SHP77 (cell line): ENCODE results near the gene ARMC2.
"Not testable (repeated sequence)": the region's sequence is repeated elsewhere in the genome, so short reads cannot be mapped to it uniquely, and the experiment has no call there.

Experiments
- DNase-seq, 2 experiments: peaks; one replicate each; lab custom pipeline; 2025; lab: John Stamatoyannopoulos, UW

The ARMC2 gene

DNA sequence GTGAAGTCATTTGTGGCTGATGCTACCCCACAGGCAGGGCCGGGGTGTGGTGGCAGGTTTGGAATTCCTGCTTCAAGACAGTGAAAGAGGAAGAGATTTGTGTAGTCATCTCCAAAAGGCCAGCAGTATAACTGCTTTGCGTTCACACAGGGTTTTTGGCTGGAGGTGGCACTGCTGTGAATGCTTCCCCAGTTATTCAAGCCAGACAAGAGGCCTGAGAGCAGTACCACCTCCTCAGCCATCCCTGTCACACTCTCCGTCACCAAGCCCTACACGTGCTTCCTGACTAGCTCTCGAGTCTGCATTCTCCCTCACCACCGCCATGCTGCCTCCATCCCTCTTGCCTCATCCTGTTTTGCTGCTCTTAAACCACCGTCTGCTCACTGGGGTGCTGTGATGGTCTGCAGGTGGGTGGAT is 23.9 kb downstream of the ARMC2 start:
- no peak for DNase-seq

DNA sequence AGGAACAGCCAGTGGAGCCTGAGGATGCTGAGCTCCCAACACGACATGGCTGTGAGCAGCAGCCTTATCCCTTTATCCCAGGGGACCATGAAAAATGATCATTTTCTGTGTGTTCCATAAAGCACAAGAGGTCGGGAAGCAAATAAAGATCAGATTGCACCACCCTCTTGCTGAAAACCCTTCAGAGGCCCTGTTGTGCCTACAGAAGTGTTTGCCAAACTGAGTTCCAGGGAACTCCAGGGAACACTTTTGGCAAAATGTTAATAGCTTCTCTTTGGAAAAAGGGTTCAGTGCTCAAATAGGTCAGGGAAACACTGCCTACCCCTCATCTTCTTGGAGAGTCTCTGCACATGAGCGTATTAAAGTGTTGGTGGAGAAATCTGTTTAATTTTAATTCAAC is 24.4 kb downstream of the ARMC2 start:
- DNase-seq: no peak

DNA sequence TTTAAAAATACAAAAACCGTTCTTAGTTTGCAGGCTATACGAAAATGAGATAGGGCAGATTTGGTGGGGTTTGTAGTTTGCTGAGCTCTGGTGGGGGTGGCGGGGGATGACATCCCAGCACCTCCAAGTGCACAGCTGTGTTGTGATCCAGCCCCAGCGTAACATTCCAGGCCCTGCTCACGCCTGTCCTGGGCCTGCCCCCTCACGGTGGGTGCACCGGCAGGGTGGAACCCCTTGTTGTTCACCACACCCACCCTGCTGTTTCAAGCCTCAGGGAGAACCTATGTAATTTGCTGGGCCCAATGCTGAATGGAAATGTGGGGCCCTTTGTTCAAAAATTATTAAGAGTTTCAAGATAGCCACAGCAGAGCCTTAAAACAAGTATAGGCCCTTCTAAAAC is 25.0 kb downstream of the ARMC2 start:
- DNase-seq: no peak

DNA sequence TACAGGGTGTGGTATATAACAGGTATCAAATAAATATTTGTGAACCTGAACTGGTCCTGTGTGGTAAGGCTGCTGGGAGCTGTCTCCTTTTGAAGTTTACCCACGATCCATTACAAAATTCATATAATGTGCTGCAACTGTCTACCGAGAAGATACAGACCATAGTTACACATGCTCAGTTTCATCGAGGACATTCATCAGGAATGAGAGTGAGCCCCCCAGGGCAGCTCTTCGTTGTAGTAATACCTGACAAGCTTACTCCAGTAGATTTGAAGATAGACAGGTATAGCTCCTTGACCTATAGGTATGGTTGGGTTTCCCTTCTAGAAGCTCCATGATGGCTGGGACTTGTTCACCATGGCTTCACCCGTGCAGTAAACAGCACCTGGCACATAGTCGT is 25.7 kb downstream of the ARMC2 start:
- no peak for DNase-seq

DNA sequence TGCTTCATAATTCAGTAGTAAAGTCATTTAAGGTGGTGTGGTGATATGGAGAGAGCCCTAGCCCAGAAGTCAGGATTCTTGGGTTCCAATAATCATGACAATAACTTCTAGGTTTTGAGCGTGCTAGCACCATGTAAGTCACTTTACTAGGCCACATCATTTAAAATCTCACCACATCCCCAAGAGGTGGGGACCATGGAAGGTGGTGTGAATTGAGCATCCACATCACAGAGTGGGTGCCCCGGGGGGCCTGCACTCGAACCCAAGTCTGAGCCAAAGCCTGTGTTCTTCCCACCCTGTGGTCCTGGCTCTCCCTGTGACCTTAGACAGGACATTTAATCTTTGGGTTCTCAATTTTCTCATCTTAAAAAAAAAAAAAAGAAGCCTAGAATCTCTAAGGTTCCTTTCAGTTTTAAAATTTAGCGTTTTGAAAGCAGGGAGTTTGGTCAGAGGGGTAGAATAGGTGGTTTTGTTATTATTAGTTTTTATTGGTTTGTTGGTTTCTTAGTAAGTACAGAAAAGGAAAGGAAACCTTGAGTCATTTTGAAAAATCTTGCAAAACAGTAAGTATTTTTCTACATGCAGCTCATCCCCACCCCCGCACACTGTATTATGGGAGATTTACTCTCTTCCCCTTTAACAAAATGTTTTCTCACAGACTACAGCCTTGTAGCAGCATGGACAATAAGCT is 26.4 kb downstream of the ARMC2 start:
- DNase-seq: no peak

DNA sequence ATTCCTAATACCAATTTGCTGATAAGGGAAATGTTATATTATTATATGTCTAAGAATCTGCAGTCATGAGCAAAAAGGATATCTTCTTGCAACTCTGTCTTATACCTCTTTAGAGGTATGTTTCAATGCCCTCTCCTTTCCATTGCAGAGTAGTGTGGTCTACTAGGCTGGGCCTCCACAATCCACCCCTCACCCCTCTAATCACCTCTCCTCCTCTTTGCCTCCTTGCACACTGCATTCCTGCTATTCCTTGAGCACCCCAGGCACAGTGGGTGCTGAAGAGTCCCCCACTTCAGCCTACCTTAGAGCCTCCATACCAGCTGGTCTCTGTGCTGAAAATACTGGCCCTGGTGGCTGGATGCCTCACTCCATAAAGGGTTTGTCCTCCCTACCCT is 26.9 kb downstream of the ARMC2 start:
- DNase-seq: no peak

DNA sequence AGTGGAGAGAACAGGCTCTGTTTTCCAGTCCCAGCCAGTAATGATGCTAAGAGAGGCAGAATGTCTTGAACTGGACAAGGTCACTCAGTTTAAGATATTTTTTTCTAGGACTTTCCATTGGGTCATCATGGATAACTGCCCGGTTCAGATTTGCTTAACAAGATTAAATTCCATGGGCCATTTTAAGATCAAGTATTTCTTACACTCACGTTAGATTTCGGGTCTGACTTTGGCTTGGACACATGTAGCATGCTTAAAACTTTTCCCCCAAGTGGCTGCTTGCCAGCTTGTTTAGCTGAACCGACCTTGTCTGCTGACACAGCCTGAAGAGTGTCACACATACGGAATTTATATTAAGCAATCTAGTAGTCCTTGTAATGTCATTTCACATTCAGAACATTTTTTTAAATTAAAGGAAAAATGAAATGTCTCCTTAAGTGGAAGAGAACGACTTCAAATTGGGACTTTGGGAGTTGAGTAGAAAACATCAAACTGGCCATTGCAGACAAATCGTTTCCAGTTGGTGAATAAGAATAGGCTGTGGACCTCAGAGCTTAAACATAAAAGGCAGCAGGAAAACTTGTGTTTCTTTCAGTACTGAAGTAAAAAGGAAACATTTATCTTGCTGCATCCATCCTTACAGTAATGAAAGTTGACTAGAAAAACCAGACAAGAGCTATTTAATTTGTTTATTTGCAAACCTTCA is 29.0 kb downstream of the ARMC2 start:
- no peak for DNase-seq

DNA sequence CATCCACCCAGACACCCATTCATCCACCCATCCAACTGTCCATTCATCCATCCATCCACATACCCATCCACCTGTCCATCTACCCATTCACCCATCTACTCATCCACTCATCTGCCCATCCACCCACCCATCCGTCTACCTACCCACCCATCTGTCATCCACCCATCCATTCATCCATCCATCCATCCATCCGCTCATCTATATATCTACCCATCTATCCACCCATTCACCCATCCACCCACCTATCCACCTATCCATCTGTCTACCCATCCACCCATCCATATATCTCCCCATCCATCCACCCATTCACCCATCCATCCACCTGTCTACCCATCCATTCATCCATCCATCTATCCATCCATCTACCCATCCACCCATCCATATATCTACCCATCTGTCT is 30.7 kb downstream of the ARMC2 start:
- no peak for DNase-seq

DNA sequence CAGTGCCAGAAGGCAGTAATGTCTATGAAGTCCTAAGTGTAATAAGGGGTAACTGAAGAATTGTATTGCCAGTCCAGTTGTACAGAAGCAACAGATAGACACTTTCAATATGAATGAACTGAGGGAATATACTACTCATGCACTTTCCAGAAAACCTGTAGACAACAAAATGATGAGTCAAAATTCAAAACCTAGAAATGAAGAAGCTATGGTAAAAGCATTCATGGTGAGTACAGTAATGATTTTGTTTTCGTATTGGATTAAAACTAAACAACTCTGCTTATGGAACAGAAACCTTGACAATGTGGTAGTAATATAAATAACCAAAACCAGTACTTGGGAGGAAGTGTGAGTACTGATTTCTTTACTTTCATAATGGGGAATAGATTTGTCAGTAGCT is 35.0 kb downstream of the ARMC2 start:
- no peak for DNase-seq

DNA sequence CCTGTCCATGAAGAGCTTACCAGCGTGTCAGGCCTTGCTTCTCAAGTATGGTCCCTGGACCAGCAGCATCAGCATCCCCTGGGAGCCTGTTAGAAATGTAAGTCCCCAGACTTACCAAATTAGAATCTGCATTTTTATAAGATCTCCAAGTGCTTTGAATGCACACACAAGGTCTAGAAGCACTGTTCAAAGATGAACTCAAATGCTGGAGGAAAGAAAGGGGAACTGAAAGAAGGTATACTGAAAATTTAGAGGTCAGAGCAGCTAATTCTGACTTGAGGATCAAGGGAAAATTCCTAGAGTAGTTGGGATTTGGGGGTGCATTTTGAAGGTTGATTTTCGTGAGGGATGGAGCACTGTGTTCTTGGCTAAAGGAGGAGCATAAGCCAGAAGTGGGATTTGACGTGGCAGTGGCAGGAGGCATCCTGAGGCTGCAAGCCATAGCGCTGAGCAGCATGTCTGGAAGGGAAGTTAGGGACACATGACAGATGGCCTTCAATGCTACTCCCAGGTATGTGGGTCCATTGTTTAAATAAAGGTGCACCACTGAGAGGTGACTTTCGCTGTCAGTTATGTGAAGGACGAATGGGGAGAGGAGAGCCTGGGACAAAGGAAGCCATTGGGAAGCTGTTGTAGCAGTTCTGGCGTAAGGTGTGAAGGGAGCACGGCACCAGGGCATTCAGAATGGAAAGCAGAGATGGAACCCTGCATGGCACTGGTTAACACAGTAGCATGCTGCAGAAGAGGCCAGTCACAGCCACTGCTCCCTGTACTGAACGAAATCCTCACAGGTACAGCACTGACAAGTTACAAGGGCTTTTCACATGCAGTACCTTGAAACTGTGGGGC is 36.2 kb downstream of the ARMC2 start:
- DNase-seq: no peak

DNA sequence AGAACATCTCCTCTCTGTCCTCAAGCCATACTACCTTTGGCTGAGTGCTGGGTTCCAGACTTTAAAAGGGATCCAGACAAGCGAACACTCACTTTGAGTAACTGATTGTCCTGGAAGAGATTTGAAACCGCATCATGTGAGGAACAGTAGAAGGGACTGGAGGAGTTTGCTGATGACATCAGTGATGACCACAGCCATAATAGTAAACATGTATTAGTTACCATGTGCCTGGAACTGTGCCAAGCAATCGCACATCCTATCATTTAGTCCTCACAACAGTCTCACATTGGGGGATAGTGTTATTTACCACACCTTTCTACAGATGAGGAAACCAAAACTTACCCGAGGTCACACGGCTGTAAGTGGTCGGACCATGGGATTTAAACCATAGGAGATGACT is 39.8 kb downstream of the ARMC2 start:
- DNase-seq: no peak

DNA sequence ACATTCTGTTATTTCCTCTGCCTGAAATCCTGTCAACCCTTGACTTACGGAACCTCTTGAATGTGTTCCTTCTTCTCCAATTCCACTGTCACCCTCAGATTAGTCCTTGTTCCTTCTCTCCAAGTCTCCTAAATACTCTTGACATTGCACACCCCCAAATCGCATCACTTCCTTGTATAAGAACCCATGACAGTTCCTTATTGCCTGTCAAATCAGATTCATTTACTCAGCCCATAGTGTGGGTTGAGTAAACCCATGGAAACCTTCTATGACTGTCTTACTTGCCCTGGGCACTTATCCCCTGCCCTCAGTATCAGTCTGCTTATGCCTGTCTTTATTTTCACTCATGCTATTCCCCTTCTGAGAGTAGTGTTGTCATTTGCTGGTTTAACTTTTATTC is 40.5 kb downstream of the ARMC2 start:
- DNase-seq: no peak

DNA sequence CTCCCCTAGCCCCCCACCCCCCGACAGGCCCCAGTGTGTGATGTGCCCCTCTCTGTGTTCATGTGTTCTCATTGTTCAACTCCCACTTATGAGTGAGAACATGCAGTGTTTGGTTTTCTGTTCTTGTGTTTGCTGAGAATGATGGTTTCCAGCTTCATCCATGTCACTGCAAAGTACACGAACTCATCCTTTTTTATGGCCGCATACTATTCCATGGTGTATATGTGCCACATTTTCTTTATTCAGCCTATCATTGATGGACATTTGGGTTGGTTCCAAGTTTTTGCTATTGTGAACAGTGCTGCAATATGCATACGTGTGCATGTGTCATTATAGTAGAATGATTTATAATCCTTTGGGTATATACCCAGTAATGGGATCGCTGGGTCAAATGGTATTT is 42.7 kb downstream of the ARMC2 start:
- DNase-seq: not testable (repeated sequence)

DNA sequence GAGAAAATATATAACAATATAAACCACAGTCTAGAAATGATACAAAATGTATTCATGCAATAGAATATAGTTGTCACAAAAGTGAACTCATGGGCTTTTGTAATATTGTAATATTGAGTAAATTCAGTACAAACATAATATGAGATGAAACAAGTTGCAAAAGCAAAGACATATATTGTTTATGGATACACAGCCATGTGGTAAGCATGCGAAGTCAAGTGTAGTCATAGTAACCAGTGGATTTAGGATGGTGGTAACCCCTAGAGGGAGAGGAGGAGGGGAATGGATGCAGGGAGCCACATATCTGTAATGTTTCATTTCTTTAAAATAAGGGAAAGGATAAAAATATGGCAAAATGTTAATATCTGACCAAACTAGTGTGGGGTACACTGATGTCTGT is 47.3 kb downstream of the ARMC2 start:
- no peak for DNase-seq

DNA sequence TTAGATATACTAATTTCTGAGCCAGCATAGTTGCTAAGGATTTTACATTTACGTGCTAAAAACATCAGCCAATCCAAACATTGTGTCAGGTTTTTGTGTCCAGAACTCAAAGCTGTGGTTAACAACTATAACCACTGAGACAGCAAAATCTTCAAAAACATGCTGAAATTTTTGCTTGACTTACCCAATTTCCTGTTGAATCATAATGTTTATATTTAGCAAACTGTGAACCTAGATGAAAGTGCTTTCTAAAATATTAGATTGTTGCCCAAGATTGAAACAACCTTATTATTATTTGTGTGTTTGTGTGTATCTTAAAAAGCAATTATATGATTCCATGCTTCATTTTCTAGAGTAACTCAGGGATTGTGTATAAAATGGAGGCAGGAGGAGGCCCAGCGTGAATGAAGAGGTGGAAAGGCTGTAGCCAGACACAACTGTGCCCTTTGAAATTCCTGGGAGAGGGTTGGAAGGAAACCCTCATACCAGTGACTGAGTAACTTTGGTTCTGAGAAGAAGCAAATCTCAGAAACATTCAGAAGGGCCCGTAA is 48.0 kb downstream of the ARMC2 start:
- DNase-seq: no peak

DNA sequence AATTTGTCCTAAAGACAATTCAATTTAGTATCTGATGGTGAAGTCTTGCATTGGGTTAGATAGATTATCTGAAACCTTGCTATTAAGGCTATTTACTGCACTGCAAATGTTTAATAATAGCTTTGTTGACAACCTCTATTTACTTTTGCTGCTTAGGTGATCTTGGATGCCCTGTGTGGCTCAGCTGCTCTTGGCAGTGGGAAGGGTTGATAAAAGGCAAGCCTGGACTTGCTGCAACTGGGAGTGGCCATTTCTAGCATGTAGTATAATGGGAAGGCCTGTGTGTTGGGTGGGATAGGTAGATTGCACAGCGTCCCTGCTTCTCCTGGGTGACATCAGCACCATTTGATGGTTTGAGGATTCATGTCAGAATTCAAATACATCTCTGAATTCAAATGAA is 49.1 kb downstream of the ARMC2 start:
- DNase-seq: peak; percentile 68 to 80

DNA sequence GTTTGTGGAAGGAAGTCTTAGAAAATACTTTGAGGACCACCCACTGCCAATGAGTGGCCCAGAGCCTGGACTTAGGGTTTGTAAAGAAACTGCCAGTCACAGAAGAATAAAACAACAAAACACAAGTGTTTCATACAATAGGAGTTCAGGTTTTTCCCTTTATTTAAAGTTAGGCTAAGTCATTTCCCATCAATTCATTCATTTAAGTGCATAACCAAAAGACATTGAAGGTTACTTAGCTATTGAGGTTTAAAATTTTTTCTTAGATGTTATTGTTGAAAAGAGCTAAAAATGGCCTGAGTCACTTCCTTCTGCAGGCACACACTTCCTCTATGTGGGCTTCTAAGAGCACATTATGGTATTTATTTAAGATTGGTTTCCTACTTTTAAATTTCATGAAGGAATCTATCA is 54.2 kb downstream of the ARMC2 start:
- no peak for DNase-seq

DNA sequence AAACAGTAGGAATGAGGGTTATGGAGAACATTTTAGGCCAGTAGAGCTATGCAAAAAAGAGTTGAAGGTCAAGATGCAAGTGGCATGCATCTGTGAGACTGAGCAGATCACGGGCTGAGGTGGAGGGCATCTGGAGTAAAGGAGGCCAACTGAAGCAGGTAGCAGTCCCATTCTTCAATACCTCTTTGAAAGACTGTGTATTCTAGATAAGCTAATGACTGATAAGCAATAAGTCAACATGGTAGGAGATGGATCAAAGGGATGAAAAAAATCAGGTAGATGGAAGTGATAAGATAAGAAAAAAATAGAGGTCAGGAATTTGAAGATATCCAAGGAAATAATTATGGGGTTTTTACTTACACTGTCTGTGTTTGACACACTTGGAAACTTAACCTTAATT is 55.6 kb downstream of the ARMC2 start:
- DNase-seq: no peak

DNA sequence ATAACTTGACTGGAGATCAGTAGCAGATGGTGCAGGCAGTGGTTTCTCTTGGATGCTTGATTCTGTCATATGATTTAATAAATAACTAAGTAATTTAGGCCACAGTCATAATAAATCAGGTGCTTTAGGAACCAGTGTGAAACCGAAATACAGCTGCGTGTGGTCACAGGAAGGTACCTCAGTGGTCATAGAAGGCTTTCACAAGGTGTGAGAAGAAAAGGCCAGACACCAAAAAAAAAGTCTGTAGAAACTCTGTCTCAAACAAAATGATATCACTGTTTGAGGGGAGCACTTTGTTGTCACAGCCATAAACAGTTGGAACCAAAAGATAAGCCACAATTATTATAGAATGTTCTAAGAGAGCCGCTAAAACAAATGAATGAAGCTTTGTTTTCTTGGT is 56.5 kb downstream of the ARMC2 start:
- no peak for DNase-seq

DNA sequence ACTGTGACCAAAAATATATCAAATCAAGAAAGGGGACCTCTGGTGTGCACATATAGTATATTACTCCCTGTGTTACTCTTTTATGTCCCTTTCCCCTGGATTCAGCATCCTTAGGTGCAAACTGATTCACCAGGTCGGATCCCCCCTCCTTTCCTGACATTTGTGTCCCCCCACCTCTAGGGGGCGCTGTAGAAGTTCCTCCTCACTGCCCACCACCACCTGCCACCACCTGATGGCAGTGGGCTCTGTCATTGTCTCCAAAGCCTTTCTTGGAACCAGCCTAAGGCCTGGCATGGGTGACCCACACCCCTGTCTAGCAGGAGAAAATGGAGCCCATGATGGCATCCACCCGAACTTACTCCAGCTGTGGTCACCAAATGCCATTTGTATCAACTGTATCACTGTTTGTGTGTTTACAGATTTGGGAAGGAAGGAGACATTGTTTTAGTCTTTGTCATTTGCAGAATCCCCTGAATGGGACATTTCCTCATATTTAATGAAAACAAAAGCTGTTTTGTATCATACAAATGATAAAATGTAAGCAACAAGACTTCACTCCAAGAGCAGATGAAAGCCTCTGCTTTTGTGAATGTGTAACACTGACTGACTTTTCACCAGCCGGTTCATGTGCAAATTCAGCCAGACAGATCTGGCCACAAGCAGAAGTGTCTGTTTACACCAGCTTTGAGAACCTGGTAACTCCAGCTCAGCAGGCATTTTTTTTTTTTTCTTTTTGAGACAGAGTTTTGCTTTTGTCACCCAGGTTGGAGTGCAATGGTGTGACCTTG is 66.2 kb downstream of the ARMC2 start:
- peak in 1 of 2 experiments; percentile 23 for DNase-seq

DNA sequence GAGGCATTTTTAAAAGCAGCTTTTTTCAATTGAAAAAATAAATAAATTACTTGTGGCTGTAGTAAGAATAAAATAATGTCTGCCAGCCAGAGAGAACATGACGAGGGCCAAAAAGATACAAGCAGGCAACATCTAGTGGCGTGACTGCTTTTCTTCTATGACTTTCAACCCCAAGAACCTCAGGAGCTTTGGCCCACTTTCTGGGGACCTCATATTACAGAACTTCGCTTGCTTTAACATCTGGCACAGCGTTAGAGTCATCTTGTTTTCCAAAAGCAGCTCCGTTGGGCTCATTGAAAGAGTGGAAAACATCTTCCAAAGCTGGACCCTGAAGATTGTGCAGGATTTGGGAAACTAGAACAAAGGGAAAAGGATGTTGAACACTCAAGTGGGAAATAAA is 67.0 kb downstream of the ARMC2 start:
- no peak for DNase-seq
